GM19035 (cell line): ENCODE data around the gene RIPK1.
"Not testable (repeated sequence)": the region's sequence is repeated elsewhere in the genome, so short reads cannot be mapped to it uniquely, and the experiment has no call there.

Experiments
- ATAC-seq: cut with Tn5 transposase; IDR thresholded peaks from one replicate; pipeline ENCODE4 v1.9.1; 2021; ENCODE audit not compliant: unreplicated experiment

Gene RIPK1

GRCh38 chr6:3068329-3069214 is at the start of gene RIPK1:
Gene RIPK1, plus strand, starts transcription at chr6:3068494. Its CDS starts 8,330 bp downstream, at chr6:3076824.
- ATAC-seq: peak; percentile 85

DNA sequence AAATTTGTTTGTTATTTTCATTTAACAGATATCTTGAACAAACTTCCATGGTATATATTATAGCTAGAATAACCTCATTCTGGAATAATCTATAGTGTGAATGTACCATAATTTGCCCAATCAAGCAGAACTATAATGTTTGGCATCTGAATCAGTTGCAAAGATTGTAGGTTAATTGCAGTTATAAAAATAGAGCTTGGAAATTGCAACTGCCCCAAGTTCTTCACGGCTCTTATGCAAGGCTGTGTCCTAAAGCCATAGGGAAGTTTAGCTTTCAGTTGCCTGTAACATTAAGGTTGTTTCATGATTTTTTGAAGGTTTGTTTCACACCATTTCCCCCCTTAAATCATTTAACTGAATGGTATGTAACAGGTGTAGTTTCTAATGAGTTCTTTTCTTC is 49.2 kb upstream of the RIPK1 start:
- no peak for ATAC-seq

DNA sequence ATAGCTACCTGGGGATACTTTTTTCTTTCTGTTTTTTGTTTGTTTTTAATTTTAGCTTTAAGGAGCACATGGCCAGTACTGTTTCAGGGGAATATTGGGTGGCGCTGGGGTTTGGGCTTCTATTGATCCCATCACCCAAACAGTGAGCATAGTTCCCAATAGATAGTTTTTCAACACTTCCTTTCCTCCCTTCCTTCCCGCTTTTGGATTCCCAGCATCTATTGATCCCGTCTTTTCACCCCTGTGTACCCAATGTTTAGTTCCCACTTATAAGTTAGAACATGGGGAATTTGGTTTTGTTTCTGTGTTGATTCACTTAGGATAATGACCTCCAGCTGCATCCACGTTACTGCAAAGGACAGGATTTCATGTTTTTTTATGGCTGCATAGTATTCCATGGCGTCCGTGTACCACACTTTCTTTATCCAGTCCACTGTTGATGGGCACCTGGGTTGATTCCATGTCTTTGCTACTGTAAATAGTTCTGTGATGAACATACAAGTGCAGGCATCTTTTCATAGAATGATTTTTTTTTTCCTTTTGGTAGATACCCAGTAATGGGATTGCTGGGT is 48.5 kb upstream of the RIPK1 start:
- no peak for ATAC-seq

- ATAC-seq: not testable (repeated sequence)
Observed at GRCh38 chr6:3020976-3021598, 47.2 kb upstream of the RIPK1 start.

DNA sequence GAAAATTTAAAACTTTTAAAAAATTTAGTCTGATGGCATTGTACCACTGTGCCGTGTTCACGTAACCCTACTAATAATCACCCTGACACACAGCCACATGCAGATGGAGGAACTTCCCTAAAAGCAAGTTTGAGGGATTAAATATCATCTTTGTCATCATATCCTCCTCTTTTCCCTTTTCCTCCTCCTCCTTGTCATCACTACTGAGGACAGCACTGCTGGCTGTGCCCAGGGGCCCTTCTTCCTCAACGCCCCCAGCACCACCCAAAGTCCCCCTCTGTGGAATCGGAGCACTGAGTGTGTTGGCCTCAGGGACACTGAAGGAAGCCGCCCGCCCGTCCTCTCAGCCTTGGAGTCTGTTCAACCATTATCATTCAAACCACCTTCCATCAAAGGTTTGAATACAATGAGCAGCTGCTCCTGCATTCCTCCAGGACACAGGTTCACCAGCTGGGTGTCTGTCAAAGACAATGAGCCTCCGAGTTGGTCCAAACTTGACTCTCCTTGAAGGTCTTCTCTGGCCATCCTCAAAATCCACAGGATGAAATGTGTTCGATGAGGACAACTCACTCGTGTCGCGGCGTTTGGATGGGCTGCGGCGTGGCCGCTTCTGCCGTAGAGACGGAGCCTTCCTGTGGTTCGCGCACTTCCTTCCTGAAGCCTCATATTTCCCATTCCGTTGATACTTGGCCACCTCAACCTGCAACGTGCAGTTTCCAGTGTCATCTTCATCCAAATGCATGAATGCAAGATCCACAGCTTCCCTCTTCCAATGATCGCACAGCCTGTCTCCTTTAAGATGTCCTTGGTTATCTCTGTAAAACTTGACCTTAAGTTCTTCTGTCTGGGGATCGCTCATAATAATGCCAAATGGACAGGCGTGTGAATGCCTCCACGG is 45.3 kb upstream of the RIPK1 start:
- no peak for ATAC-seq

DNA sequence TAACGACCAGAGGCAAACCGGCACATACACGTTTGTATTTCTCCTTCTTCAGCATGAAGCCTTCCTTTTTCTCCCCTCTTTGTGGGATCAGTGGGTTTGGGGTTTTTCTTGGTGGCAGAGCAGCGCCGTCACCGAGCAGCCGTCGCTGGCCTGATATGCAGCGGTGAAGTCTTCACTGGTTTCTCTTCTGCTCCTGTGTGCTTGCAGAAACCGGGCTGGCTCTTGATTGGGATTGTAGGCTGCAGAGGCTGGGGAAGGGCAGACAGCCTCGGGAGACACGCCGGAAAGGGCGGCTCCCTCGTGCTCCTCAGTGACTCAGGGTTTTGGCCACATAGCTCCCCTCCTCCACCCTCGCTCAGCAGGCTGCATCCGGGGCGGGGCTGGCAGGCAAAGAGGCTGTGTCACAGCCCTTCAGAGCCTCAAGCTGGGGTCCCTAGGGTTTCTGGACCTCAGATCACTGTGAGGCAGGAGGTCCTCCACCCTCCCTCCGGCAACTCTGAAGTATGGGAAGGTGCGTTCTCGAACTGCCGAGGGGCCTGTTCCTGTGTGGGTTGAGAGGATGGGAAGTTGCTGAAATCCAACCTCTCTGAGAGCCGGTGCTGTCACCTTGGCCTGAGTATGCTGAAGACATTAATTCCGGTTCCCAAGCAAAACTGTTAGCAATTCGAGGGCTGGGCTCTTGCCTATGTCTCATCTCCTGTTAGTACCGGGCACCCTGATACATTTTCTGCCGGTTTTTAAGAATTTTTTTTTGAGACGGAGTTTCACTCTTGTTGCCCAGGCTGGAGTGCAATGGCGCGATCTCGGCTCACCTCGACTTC is 44.4 kb upstream of the RIPK1 start:
- peak; percentile 80 for ATAC-seq

DNA sequence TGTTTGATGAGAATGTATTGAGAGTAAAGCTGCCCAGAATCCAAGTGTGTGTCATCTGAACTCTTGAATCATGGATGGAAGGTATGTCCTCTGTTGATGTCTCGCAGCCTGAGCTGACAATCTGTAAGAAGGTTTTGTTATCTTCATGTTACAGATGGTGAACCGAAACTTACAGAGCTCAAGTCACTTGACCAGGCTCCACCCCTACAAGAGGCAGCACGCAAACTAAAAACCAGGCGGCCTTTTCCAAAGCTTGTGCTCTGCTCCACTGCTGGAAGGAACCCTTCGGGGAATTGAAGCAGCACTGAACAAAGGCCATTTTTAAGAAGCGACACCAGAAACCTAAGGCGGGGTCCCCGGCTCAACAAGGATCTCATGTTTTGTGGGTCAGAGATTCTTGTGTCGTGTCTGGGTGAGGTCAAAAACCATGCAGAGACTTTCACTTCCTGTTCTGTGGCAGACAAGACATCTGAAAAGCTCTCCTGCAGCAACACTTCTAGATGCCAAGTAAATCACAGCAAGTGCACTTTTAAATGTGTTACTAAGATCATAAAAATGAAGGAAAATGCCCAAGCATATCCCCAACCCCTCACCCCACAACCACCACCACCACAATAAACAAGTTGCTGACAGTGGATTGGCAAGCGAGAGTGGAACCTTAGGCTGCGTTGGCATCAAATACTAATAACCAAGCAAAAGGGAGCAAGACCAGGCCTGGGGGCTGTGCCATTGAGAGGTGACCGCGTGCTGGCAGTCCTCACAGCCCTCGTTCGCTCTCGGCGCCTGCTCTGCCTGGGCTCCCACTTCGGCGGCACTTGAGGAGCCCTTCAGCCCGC is 41.3 kb upstream of the RIPK1 start:
- ATAC-seq: peak; percentile 72

DNA sequence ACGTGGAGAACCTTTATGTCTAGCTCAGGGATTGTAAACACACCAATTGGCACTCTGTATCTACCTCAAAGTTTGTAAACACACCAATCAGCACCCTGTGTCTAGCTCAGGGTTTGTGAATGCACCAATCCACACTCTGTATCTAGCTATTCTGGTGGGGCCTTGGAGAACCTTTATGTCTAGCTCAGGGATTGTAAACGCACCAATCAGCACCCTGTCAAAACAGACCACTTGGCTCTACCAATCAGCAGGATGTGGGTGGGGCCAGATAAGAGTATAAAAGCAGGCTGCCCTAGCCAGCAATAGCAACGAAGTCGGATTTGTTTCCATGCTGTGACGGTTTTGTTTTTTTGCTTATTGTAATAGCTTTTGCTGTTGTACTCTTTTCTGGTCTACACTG is 40.1 kb upstream of the RIPK1 start:
- not testable (repeated sequence) for ATAC-seq

DNA sequence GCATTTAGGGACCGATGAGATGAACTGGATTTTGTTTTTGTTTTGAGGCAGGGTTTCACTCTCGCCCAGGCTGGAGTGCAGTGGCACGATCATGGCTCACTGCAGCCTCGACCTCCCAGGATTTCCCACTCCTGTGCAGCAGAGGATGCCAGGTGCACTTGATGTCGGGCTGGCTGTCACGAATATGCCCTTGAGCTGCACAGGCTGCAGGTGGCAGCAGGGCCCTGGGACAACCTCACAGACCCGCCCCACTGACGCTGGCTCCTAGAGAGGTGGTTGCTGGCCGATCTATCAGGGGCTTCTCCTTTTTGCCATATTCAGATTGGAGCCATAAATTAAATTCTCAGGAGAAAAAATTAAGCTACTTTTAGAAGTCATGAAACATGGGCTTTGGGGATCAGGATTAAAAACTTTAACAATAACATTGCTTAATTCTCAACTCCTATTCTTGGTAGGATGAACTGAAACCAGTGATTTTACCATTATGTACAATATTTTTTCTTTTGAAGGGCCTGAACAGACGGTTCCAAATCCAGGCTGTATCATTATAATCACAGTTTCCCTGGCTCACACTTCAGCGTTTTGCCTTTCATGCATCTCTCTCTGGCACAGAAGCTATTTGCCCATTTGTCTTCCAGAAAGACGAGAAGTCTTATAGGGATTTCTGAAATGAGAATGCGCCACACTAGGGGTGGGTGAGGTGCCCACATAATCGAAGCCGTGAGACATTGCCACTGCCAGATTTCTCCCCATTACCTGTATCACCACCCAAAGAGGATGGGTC is 36.2 kb upstream of the RIPK1 start:
- no peak for ATAC-seq

- ATAC-seq: no peak
Observed at GRCh38 chr6:3032986-3033385, 35.3 kb upstream of the RIPK1 start.

DNA sequence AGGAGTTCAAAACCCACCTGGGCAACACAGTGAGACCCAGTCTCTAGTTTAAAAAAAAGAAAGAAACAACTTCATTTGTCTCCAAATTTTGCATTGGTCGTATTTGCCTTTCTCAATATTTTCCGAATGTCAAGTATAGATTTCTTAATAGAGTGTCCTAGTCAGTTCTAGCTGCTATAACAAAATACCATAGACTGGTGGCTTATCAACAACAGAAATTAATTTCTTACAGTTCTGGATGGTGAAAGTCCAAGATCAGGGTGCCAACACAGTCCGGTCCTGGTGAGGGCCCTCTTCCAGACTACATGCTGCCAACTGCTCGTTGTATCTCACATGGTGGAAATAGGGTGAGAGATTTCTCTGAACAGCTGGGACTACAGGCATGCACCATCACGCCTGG is 34.6 kb upstream of the RIPK1 start:
- ATAC-seq: no peak

DNA sequence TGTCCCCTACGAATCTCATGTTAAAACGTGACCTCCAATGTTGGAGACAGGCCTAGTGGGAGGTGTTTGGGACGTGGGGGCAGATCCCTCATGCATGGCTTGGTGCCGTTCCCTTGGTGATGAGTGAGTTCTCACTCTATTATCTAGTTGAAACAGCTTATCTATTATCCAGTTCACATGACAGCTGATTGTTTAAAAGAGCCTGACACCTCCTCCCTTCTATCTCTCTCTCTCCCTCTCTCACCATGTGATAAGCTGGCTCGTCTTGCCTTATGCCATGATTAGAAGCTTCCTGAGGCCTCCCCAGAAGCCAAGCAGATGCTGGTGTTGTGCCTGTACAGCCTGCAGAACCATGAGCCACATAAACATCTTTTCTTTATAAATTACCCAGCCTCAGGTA is 32.9 kb upstream of the RIPK1 start:
- ATAC-seq: no peak

GRCh38 chr6:3036861-3037637 is 31.2 kb upstream of the RIPK1 start:
- no peak for ATAC-seq

DNA sequence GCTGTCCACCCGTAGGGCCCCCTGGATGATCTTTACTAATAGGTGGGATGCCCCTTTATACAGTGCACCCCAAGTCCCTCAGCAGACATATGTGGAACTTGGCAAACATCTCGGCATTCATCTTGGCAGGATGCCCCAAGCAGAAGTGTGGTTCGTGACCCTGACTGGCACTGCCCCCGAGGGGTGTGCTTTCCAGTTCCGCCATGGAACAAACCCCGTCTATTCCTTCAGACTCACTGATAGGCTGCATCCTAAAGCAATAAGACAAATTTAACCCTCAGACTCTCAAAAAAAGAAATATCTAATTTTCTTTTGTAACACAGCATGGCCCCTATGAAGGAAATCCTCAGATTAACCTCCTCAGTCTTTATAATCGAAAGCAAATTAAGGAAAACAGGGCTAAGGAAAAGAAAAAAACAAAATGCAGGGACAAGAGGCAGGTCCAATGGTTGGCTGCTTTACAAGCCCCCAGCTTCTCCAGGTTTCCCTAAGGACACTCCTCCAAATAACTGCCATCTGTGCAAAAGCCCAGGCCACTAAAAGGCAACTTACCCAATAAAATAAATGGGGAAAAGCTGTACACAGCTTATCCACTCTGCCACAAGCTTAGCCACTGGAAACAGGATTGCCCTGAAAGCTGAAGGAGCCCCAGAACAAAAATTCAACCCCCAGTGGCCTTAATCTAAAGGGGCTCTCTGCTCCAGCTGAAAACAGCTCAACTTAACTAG is 30.5 kb upstream of the RIPK1 start:
- ATAC-seq: no peak

DNA sequence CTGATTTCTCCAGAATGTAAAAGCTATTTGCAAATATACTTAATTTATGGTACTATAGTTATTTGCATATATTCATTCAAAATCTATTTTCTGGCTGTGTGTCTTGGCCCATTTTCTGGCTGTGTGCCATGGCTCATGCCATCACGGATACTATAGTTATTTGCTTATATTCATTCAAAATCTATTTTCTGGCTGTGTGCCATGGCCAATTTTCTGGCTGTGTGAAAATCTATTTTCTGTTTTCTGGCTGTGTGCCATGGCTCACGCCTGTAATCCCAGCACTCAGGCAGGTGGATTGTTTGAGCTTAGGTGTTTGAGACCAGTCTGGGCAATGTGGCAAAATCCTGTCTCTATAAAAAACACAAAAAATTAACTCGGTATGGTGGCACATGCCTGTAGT is 28.9 kb upstream of the RIPK1 start:
- no peak for ATAC-seq

DNA sequence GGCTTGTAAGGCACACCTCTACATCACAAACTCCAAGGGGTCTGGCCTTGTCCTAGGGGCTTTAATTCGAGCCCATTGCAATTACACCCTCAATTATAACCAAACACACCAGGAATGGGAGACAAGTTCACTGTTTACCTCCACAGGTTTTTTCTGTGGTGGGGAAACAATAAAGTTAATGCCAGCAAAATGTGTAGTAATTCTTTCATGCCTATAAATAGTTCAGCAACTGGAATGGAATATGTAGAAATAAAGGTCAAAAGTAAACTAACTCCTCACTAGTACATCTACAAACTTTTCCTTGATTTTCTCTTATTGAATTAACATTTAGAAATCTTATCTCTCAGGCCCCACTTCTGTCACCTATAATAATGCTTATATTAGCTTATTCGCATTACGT is 27.1 kb upstream of the RIPK1 start:
- ATAC-seq: no peak

- ATAC-seq: no peak
Observed at GRCh38 chr6:3041606-3042005, 26.7 kb upstream of the RIPK1 start.
